Measurements from ENCODE around the gene ELP6. TPM values are rescaled to one million over a fixed set of nuclear protein-coding genes. Genes with fewer than 3 reads are reported as not detected.

The ELP6 gene
- total and polyA plus RNA-seq, 9 of the 15 experiments (the other 6 are each of a cell fraction or from before 2014, with no cell fraction given) = 76.9 to 198 (median 83.3) TPM

DNA sequence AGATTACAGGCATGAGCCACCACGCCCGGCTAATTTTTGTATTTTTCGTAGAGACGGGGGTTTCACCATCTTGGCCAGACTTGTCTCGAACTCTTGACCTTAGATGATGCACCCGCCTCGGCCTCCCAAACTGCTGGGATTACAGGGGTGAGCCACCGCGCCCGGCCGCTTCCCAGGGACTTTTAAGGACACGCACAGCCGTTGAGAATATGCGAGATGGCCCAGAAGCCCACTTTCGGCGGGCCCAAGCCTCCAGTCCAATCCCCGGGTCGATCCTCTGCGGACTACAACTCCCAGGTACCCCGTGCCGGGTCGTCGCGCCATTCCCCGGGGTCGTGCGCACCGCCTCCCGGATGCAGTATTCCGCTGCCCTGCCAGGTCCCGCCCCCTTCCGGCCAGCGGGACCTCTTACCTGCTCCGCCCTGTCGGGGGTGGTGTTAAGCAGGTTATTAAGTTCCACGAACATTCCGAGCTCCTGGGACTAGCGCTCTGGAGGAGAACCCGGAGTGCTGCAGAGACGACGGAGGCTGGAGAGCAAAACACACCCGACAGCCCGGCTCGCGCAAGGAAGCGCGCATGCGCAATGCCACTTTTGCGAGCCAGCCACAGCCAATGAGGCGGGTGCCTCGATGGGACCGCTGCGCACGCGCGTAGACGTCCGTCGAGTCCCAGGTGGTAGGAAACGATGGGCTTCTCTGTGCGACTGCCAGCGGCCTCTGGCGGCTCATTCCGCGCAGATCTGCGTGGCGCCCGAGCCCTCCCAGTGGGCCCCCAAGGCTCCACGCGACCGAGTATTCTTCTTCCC, at the start of gene ELP6 (continued):
- TF ChIP-seq, protein P1, sequence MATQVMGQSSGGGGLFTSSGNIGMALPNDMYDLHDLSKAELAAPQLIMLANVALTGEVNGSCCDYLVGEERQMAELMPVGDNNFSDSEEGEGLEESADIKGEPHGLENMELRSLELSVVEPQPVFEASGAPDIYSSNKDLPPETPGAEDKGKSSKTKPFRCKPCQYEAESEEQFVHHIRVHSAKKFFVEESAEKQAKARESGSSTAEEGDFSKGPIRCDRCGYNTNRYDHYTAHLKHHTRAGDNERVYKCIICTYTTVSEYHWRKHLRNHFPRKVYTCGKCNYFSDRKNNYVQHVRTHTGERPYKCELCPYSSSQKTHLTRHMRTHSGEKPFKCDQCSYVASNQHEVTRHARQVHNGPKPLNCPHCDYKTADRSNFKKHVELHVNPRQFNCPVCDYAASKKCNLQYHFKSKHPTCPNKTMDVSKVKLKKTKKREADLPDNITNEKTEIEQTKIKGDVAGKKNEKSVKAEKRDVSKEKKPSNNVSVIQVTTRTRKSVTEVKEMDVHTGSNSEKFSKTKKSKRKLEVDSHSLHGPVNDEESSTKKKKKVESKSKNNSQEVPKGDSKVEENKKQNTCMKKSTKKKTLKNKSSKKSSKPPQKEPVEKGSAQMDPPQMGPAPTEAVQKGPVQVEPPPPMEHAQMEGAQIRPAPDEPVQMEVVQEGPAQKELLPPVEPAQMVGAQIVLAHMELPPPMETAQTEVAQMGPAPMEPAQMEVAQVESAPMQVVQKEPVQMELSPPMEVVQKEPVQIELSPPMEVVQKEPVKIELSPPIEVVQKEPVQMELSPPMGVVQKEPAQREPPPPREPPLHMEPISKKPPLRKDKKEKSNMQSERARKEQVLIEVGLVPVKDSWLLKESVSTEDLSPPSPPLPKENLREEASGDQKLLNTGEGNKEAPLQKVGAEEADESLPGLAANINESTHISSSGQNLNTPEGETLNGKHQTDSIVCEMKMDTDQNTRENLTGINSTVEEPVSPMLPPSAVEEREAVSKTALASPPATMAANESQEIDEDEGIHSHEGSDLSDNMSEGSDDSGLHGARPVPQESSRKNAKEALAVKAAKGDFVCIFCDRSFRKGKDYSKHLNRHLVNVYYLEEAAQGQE (IDR thresholded peaks at IDR 0.05; ENCODE audit: borderline replicate concordance) = peak; percentile 87
- TF ChIP-seq, protein P1 (CRISPR knock-in tag; IDR thresholded peaks at IDR 0.05; ENCODE audit: low read depth) = no peak
- TF ChIP-seq RBBP5 (IDR thresholded peaks at IDR 0.05; ENCODE audit: borderline replicate concordance, insufficient read depth, low read length, poor library complexity, severe bottlenecking) (peak; percentile 87), POLR2G (IDR thresholded peaks at IDR 0.05; ENCODE audit: low read depth, low read length) (peak; percentile 91), TEAD4 (IDR thresholded peaks at IDR 0.05; ENCODE audit: low read length) (peak; percentile 31; the same call in 1 of the 2 replicates), TEAD4 (CRISPR knock-in tag; IDR thresholded peaks at IDR 0.05; ENCODE audit: borderline replicate concordance) (no peak), BCL6 (CRISPR knock-in tag; IDR thresholded peaks at IDR 0.05) (no peak), HNRNPL (IDR thresholded peaks at IDR 0.05; ENCODE audit: low read depth, low read length) (0 out of 2 replicates have a peak, but pooled peaks have one; percentile 44), SP2 (IDR thresholded peaks at IDR 0.05; ENCODE audit: extremely low read depth, low read depth, low read length, poor library complexity, severe bottlenecking) (peak; percentile 30), GABPB1 (CRISPR knock-in tag; IDR thresholded peaks at IDR 0.05) (peak; percentile 96), BCOR (IDR thresholded peaks at IDR 0.05) (no peak; the same call in 1 of the 2 replicates), ZNF354B (CRISPR knock-in tag; IDR thresholded peaks at IDR 0.05) (no peak)
- TF ChIP-seq, protein P2, sequence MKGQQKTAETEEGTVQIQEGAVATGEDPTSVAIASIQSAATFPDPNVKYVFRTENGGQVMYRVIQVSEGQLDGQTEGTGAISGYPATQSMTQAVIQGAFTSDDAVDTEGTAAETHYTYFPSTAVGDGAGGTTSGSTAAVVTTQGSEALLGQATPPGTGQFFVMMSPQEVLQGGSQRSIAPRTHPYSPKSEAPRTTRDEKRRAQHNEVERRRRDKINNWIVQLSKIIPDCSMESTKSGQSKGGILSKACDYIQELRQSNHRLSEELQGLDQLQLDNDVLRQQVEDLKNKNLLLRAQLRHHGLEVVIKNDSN (CRISPR knock-in tag; IDR thresholded peaks at IDR 0.05) = peak; percentile 66; the same call in 1 of the 2 replicates
- TF ChIP-seq, protein P3, sequence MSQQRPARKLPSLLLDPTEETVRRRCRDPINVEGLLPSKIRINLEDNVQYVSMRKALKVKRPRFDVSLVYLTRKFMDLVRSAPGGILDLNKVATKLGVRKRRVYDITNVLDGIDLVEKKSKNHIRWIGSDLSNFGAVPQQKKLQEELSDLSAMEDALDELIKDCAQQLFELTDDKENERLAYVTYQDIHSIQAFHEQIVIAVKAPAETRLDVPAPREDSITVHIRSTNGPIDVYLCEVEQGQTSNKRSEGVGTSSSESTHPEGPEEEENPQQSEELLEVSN (IDR thresholded peaks at IDR 0.05; ENCODE audit: borderline replicate concordance in 1 of 2, extremely low read depth in 1 of 2, insufficient read depth in 1 of 2, insufficient read length in 1 of 2, low read depth in 1 of 2, low read length in 1 of 2, poor library complexity in 1 of 2, severe bottlenecking in 1 of 2) = peak; percentile 71 to 92
